Thymus (tissue), 11 donors: ENCODE results near the gene CDHR2. TPM values are rescaled to one million over a fixed set of nuclear protein-coding genes. Genes with fewer than 3 reads are reported as not detected.

Source experiments
- DNase-seq, 9 donors: peaks; one replicate each; pipeline ENCODE4 v3.0.0-alpha.2; 2013; ENCODE audit warnings: low spot score in 9 of 9, low read depth in 6 of 9, missing footprints in 1 of 9
- H3K27ac ChIP-seq, 2 donors: one replicate each; pipeline ENCODE4 v1.5.1; 2013; ENCODE audit warnings: control low read depth in 1 of 2, low read depth in 1 of 2, low read length in 1 of 2, mild to moderate bottlenecking in 1 of 2, moderate library complexity in 1 of 2
- H3K27me3 ChIP-seq, 2 donors: one replicate each; pipeline ENCODE4 v1.5.1; 2013; ENCODE audit warnings: low read length in 1 of 2; ENCODE audit not compliant: control insufficient read depth in 2 of 2, insufficient read depth in 1 of 2
- H3K36me3 ChIP-seq, 2 donors: one replicate each; pipeline ENCODE4 v1.5.1; 2013; ENCODE audit warnings: low read length in 1 of 2, mild to moderate bottlenecking in 1 of 2, moderate library complexity in 1 of 2; ENCODE audit not compliant: control insufficient read depth in 2 of 2, insufficient read depth in 2 of 2
- H3K4me1 ChIP-seq, 2 donors: one replicate each; pipeline ENCODE4 v1.5.1; 2013; ENCODE audit warnings: low read length in 2 of 2; ENCODE audit not compliant: control insufficient read depth in 2 of 2, insufficient read depth in 2 of 2
- H3K4me3 ChIP-seq, 2 donors: one replicate each; pipeline ENCODE4 v1.5.1; 2013; ENCODE audit warnings: low read length in 2 of 2, control low read depth in 1 of 2, mild to moderate bottlenecking in 1 of 2
- H3K9me3 ChIP-seq, 2 donors: one replicate each; pipeline ENCODE4 v1.5.1; 2013; ENCODE audit warnings: low read length in 1 of 2, mild to moderate bottlenecking in 1 of 2; ENCODE audit not compliant: control insufficient read depth in 2 of 2, insufficient read depth in 1 of 2
- WGBS: extraction: QIAGEN DNeasy Blood & Tissue Kit; methylation state at CpG from one replicate; pipeline ENCODE4 v1.1.7; 2013; 5-methylcytosine and 5-hydroxymethylcytosine counted together
- polyA plus RNA-seq: library from polyadenylated mRNA; stranded (reverse); fragments of 200-250 nt; gene quantifications from one replicate; pipeline ENCODE4 v1.2.3, GENCODE V29; 2013
- total RNA-seq: library from RNA; stranded (reverse); fragments of 120-200 nt; gene quantifications from one replicate; pipeline ENCODE4 v1.2.4, GENCODE V29; 2013
- donor health status: healthy.

CDHR2 gene
- total and polyA plus RNA-seq, 2 donors = 0.07 to 0.33 TPM

GRCh38 chr5:176601901-176602482, 52.9 kb downstream of the CDHR2 start:
- H3K4me3 ChIP-seq = no peak overlapping the region
- H3K9me3 ChIP-seq = peaks cover 0 to 3% of the 10 kb centered on the region in 2 donors
- no peak overlapping the region for H3K27ac ChIP-seq
- DNase-seq = no peak
- WGBS = 82% methylated on average over 12 of the region's 12 CpGs
- H3K4me1 ChIP-seq = peaks cover 0 to 3% of the 10 kb centered on the region in 2 donors
- H3K27me3 ChIP-seq = peaks cover 11 to 57% of the 10 kb centered on the region in 2 donors
- no peaks in the 10 kb centered on the region for H3K36me3 ChIP-seq

GRCh38 chr5:176603091-176603490, 53.9 kb downstream of the CDHR2 start:
- H3K4me1 ChIP-seq = no peaks in the 10 kb centered on the region
- no peaks in the 10 kb centered on the region for H3K36me3 ChIP-seq
- WGBS = 28% methylated on average over 2 of the region's 2 CpGs

GRCh38 chr5:176606032-176606431, 56.9 kb downstream of the CDHR2 start:
- 72% methylated on average over 3 of the region's 3 CpGs for WGBS
- no peak for DNase-seq

More at GRCh38 chr5:176603091-176603490, 53.9 kb downstream of the CDHR2 start:
- Histone ChIP-seq H3K27me3 (peaks cover 2 to 56% of the 10 kb centered on the region in 2 donors), H3K4me3 (no peak overlapping the region), H3K27ac (no peak overlapping the region), H3K9me3 (no peaks in the 10 kb centered on the region)
- DNase-seq = no peak

GRCh38 chr5:176606875-176607274, 57.7 kb downstream of the CDHR2 start:
- Histone ChIP-seq H3K27ac (no peak overlapping the region), H3K9me3 (peaks cover 0 to 2% of the 10 kb centered on the region in 2 donors), H3K27me3 (peaks cover 28 to 70% of the 10 kb centered on the region in 2 donors), H3K36me3 (no peaks in the 10 kb centered on the region), H3K4me1 (peaks cover 3 to 13% of the 10 kb centered on the region in 2 donors), H3K4me3 (no peak overlapping the region)
- 98% methylated on average over 3 of the region's 3 CpGs for WGBS
- no peak for DNase-seq

More at GRCh38 chr5:176606032-176606431, 56.9 kb downstream of the CDHR2 start:
- H3K27ac ChIP-seq = no peak overlapping the region
- H3K36me3 ChIP-seq = no peaks in the 10 kb centered on the region
- H3K27me3 ChIP-seq = peaks cover 27 to 68% of the 10 kb centered on the region in 2 donors
- H3K4me1 ChIP-seq = peaks cover 3 to 13% of the 10 kb centered on the region in 2 donors
- peaks cover 0 to 2% of the 10 kb centered on the region in 2 donors for H3K9me3 ChIP-seq
- no peak overlapping the region for H3K4me3 ChIP-seq

GRCh38 chr5:176608142-176608705, 59.1 kb downstream of the CDHR2 start:
- peaks cover 28 to 75% of the 10 kb centered on the region in 2 donors for H3K27me3 ChIP-seq
- peaks cover 0 to 2% of the 10 kb centered on the region in 2 donors for H3K9me3 ChIP-seq
- no peak overlapping the region for H3K27ac ChIP-seq
- no peaks in the 10 kb centered on the region for H3K36me3 ChIP-seq
- no peak overlapping the region for H3K4me3 ChIP-seq
- DNase-seq = no peak
- peaks cover 3 to 13% of the 10 kb centered on the region in 2 donors for H3K4me1 ChIP-seq
- WGBS = 91% methylated on average over 4 of the region's 4 CpGs

- H3K36me3 ChIP-seq = no peaks in the 10 kb centered on the region
- H3K4me3 ChIP-seq = peak overlapping the region in 1 of 2 donors; percentile 55
- H3K27me3 ChIP-seq = peaks cover 31 to 77% of the 10 kb centered on the region in 2 donors
- H3K27ac ChIP-seq = no peak overlapping the region
- H3K9me3 ChIP-seq = peaks cover 0 to 2% of the 10 kb centered on the region in 2 donors
- DNase-seq = no peak
- peaks cover 3 to 13% of the 10 kb centered on the region in 2 donors for H3K4me1 ChIP-seq
- 37% methylated on average over 46 of the region's 46 CpGs for WGBS
Observed at GRCh38 chr5:176608937-176609723, 60.0 kb downstream of the CDHR2 start.

- DNase-seq = peak in 3 of 9 donors; percentile 33 to 52 (median 43)
- peak within 1 kb of the TSS; percentile 37 to 55 for H3K4me3 ChIP-seq
- H3K9me3 ChIP-seq = peaks cover 0 to 2% of the 10 kb centered on the region in 2 donors
- H3K36me3 ChIP-seq = no peaks in the 10 kb centered on the region
- peaks cover 3 to 13% of the 10 kb centered on the region in 2 donors for H3K4me1 ChIP-seq
- H3K27ac ChIP-seq = no peak within 1 kb of the TSS
- H3K27me3 ChIP-seq = peaks cover 31 to 76% of the 10 kb centered on the region in 2 donors
- whole genome bisulfite sequencing = under 1% methylated on average over 101 of the region's 101 CpGs
Observed at GRCh38 chr5:176609724-176610434, 60.7 kb downstream of the CDHR2 start, which contains the start of gene GPRIN1. GPRIN1 (minus strand) TSS chr5:176610156; CDS start chr5:176599834, 10,322 bp downstream.

GRCh38 chr5:176610435-176610773, 61.3 kb downstream of the CDHR2 start:
- H3K27me3 ChIP-seq = peaks cover 31 to 76% of the 10 kb centered on the region in 2 donors
- H3K36me3 ChIP-seq = no peaks in the 10 kb centered on the region
- DNase-seq = no peak
- 4% methylated on average over 31 of the region's 31 CpGs for WGBS
- H3K4me1 ChIP-seq = peaks cover 3 to 13% of the 10 kb centered on the region in 2 donors
- peak overlapping the region; percentile 37 to 55 for H3K4me3 ChIP-seq
- no peak overlapping the region for H3K27ac ChIP-seq
- H3K9me3 ChIP-seq = peaks cover 0 to 2% of the 10 kb centered on the region in 2 donors
